K562 (cell line): ENCODE results near the gene PRR35. TPM values are rescaled to one million over a fixed set of nuclear protein-coding genes. Genes with fewer than 3 reads are reported as not detected.

Experiments used
- CBFA2T2 ChIP-seq: fragments of 450-650 bp; conservative IDR thresholded peaks from 2 replicates; pipeline ENCODE4 v1.6.1; 2017; ENCODE audit warnings: mild to moderate bottlenecking
- CBX1 ChIP-seq: sonication (generic); IDR thresholded peaks from 2 replicates; pipeline ENCODE4 v1.6.1; 2016; ENCODE audit warnings: antibody characterized with exemption, low read depth, mild to moderate bottlenecking
- DDX20 ChIP-seq: fragments of 450-650 bp; IDR thresholded peaks from 2 replicates; pipeline ENCODE4 v1.6.1; 2016; ENCODE audit warnings: missing genetic modification characterization, low read depth, mild to moderate bottlenecking, missing compliant biosample characterization, moderate library complexity
- MAZ ChIP-seq, 2 experiments: fragments of 450-650 bp in 1 of 2; sonication (generic) in 1 of 2; formaldehyde crosslinking; IDR thresholded peaks in 1 of 2; conservative IDR thresholded peaks in 1 of 2; 2 replicates each; pipeline versions ENCODE4 v1.4.0 to v1.5.0; 2020; ENCODE audit warnings: mild to moderate bottlenecking in 1 of 2, missing genetic modification reagents in 1 of 2
- ZBTB17 ChIP-seq: fragments of 450-650 bp; formaldehyde crosslinking; IDR thresholded peaks from 2 replicates; pipeline ENCODE4 v1.4.0; 2020; ENCODE audit warnings: mild to moderate bottlenecking
- ZNF134 ChIP-seq: fragments of 250-450 bp; sonication (Bioruptor Pico); conservative IDR thresholded peaks from 2 replicates; pipeline ENCODE4 v1.4.0; 2020
- ZNF699 ChIP-seq: fragments of 250-450 bp; sonication (Bioruptor Pico); IDR thresholded peaks from 2 replicates; pipeline ENCODE4 v1.8.0; 2021; ENCODE audit warnings: mild to moderate bottlenecking, moderate library complexity; ENCODE audit not compliant: insufficient replicate concordance
- polyA plus RNA-seq, 8 experiments: library from polyadenylated mRNA; depleted of rRNA in 4 of 8; stranded (reverse) in 5 of 8; unstranded in 3 of 8; fragments of >200 nt; fragmentation: Nextera tagmentation in 2 of 8; fragmentation: Illumina TruSeq in 1 of 8; extraction: Ambion mirVana in 2 of 8; extraction: Trizol in 1 of 8; gene quantifications; 2 replicates each; pipeline versions ENCODE4 v1.2.1 to v1.2.3, GENCODE V29; 2011 to 2014; ENCODE audit warnings: inconsistent platforms in 1 of 8, missing spikeins in 1 of 8
- total RNA-seq, 7 experiments: library from RNA; depleted of rRNA in 6 of 7; stranded (reverse); fragments of >200 nt in 6 of 7; fragmentation: Illumina TruSeq in 2 of 7; extraction: Trizol in 2 of 7; gene quantifications; 2 replicates each; pipeline versions ENCODE4 v1.2.1 to v1.2.3, GENCODE V29; 2011 to 2021; ENCODE audit warnings: low replicate concordance in 1 of 7
- TF ChIP-seq, protein P1 (sequence below), 2 experiments: fragments of 200-800 bp in 1 of 2; sonication (Bioruptor generic) in 1 of 2; sonication (generic) in 1 of 2; formaldehyde crosslinking in 1 of 2; IDR thresholded peaks in 1 of 2; conservative IDR thresholded peaks in 1 of 2; 2 replicates each; pipeline versions ENCODE4 v1.5.0 to v1.6.1; 2016 to 2020; ENCODE audit warnings: missing compliant biosample characterization in 1 of 2, missing genetic modification characterization in 1 of 2, missing genetic modification reagents in 1 of 2
- TF ChIP-seq, protein P2 (sequence below), 2 experiments: IDR thresholded peaks; 2 replicates each; pipeline ENCODE4 v1.6.1; 2012; ENCODE audit warnings: improper control_type of control experiment in 2 of 2, low read depth in 2 of 2, low read length in 2 of 2, borderline replicate concordance in 1 of 2
- TF ChIP-seq, protein P3 (sequence below): sonication (generic); IDR thresholded peaks from 2 replicates; pipeline ENCODE4 v1.6.1; 2016
- TF ChIP-seq, protein P4 (sequence below): IDR thresholded peaks from 2 replicates; pipeline ENCODE4 v1.6.1; 2011; ENCODE audit not compliant: insufficient read length; ENCODE audit errors: extremely low read depth
- TF ChIP-seq, protein P5 (sequence below), 2 experiments: fragments of 450-650 bp in 1 of 2; IDR thresholded peaks; 2 replicates each; pipeline ENCODE4 v1.6.1; 2011 to 2017; ENCODE audit warnings: low read depth in 2 of 2, antibody characterized with exemption in 1 of 2, borderline replicate concordance in 1 of 2, low read length in 1 of 2, mild to moderate bottlenecking in 1 of 2, mixed read lengths in 1 of 2; ENCODE audit not compliant: control insufficient read depth in 1 of 2
- TF ChIP-seq, protein P6 (sequence below): fragments of 200-400 bp; formaldehyde crosslinking; IDR thresholded peaks from 2 replicates; pipeline ENCODE4 v1.6.1; 2017; ENCODE audit warnings: mild to moderate bottlenecking, low read depth, low read length, moderate library complexity

PRR35 gene
- total and polyA plus RNA-seq, 9 of the 15 experiments (the other 6 are each of a cell fraction or from before 2014, with no cell fraction given): 0.17 to 0.45 (median 0.21) TPM; not detected in 5

DNA sequence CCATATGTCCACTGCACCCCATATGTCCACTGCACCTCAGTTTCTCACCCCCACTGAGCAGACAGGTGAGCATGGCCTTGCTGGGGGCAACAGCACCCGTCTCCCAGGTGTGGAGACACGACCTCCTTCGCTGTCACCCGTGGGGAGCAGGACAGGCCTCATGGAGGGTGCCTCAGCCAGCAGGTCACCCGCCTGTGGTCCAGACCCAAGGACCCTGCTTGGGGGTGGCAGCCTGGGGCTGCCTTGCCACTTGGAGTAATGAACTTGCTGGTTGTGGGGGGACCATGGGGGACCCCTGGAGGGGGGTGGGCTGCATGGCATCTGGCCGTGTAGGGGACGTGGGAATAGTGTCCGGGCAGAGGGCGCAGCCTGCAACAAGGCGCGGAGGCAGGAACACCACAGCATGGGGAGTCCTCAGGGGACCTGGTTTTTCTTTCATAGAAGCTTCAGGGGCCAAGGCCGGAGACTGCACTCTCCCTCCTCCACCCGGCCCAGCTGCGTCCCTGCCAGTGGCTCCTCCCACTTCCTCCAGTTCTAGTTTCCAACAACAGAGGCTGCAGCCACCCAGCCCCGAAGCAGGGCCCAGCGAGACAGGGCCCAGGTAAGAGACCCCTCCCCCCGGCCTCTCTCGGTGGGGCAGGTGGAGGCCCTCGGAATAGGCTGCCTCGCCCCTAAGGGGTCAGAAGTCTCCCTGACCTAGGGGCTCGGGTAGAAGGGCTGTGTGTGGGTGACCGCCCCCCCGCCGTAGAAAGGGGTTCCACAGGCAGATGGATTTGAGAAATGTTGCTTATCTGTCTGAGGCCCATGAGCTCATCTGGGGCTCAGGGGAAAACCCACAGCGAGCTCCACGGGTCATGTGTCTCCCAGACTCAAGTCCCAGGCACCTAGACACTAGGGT, 6.5 kb downstream of the PRR35 start, which contains the start of gene NHLRC4 (continued):
- TF ChIP-seq, protein P1, sequence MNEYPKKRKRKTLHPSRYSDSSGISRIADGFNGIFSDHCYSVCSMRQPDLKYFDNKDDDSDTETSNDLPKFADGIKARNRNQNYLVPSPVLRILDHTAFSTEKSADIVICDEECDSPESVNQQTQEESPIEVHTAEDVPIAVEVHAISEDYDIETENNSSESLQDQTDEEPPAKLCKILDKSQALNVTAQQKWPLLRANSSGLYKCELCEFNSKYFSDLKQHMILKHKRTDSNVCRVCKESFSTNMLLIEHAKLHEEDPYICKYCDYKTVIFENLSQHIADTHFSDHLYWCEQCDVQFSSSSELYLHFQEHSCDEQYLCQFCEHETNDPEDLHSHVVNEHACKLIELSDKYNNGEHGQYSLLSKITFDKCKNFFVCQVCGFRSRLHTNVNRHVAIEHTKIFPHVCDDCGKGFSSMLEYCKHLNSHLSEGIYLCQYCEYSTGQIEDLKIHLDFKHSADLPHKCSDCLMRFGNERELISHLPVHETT (CRISPR knock-in tag; conservative IDR thresholded peaks at IDR 0.05 in 1 of 2, IDR thresholded peaks at IDR 0.05 in 1 of 2): peak in 1 of 2 experiments; percentile 84; a peak in 2 of 4 replicates
- TF ChIP-seq, protein P2, sequence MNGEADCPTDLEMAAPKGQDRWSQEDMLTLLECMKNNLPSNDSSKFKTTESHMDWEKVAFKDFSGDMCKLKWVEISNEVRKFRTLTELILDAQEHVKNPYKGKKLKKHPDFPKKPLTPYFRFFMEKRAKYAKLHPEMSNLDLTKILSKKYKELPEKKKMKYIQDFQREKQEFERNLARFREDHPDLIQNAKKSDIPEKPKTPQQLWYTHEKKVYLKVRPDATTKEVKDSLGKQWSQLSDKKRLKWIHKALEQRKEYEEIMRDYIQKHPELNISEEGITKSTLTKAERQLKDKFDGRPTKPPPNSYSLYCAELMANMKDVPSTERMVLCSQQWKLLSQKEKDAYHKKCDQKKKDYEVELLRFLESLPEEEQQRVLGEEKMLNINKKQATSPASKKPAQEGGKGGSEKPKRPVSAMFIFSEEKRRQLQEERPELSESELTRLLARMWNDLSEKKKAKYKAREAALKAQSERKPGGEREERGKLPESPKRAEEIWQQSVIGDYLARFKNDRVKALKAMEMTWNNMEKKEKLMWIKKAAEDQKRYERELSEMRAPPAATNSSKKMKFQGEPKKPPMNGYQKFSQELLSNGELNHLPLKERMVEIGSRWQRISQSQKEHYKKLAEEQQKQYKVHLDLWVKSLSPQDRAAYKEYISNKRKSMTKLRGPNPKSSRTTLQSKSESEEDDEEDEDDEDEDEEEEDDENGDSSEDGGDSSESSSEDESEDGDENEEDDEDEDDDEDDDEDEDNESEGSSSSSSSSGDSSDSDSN (IDR thresholded peaks at IDR 0.05; ENCODE audit: borderline replicate concordance in 1 of 2, low read depth in 2 of 2, low read length in 2 of 2): peak; percentile 24 to 37; a peak in 1 of 4 replicates
- TF ChIP-seq ZNF134 (CRISPR knock-in tag) (no peak), ZBTB17 (CRISPR knock-in tag) (peak; percentile 22; the same call in 1 of the 2 replicates), DDX20 (tag) (no peak), MAZ (CRISPR knock-in tag; conservative IDR thresholded peaks at IDR 0.05 in 1 of 2, IDR thresholded peaks at IDR 0.05 in 1 of 2) (peak; percentile 71 to 84), CBFA2T2 (peak; percentile 32), ZNF699 (CRISPR knock-in tag) (no peak), CBX1 (no peak)
- TF ChIP-seq, protein P3, sequence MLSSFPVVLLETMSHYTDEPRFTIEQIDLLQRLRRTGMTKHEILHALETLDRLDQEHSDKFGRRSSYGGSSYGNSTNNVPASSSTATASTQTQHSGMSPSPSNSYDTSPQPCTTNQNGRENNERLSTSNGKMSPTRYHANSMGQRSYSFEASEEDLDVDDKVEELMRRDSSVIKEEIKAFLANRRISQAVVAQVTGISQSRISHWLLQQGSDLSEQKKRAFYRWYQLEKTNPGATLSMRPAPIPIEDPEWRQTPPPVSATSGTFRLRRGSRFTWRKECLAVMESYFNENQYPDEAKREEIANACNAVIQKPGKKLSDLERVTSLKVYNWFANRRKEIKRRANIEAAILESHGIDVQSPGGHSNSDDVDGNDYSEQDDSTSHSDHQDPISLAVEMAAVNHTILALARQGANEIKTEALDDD: no peak
- TF ChIP-seq, protein P4, sequence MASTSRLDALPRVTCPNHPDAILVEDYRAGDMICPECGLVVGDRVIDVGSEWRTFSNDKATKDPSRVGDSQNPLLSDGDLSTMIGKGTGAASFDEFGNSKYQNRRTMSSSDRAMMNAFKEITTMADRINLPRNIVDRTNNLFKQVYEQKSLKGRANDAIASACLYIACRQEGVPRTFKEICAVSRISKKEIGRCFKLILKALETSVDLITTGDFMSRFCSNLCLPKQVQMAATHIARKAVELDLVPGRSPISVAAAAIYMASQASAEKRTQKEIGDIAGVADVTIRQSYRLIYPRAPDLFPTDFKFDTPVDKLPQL: no peak
- TF ChIP-seq, protein P5, sequence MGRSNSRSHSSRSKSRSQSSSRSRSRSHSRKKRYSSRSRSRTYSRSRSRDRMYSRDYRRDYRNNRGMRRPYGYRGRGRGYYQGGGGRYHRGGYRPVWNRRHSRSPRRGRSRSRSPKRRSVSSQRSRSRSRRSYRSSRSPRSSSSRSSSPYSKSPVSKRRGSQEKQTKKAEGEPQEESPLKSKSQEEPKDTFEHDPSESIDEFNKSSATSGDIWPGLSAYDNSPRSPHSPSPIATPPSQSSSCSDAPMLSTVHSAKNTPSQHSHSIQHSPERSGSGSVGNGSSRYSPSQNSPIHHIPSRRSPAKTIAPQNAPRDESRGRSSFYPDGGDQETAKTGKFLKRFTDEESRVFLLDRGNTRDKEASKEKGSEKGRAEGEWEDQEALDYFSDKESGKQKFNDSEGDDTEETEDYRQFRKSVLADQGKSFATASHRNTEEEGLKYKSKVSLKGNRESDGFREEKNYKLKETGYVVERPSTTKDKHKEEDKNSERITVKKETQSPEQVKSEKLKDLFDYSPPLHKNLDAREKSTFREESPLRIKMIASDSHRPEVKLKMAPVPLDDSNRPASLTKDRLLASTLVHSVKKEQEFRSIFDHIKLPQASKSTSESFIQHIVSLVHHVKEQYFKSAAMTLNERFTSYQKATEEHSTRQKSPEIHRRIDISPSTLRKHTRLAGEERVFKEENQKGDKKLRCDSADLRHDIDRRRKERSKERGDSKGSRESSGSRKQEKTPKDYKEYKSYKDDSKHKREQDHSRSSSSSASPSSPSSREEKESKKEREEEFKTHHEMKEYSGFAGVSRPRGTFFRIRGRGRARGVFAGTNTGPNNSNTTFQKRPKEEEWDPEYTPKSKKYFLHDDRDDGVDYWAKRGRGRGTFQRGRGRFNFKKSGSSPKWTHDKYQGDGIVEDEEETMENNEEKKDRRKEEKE (IDR thresholded peaks at IDR 0.05; ENCODE audit: borderline replicate concordance in 1 of 2, control insufficient read depth in 1 of 2, low read depth in 2 of 2, low read length in 1 of 2): no peak
- TF ChIP-seq, protein P6, sequence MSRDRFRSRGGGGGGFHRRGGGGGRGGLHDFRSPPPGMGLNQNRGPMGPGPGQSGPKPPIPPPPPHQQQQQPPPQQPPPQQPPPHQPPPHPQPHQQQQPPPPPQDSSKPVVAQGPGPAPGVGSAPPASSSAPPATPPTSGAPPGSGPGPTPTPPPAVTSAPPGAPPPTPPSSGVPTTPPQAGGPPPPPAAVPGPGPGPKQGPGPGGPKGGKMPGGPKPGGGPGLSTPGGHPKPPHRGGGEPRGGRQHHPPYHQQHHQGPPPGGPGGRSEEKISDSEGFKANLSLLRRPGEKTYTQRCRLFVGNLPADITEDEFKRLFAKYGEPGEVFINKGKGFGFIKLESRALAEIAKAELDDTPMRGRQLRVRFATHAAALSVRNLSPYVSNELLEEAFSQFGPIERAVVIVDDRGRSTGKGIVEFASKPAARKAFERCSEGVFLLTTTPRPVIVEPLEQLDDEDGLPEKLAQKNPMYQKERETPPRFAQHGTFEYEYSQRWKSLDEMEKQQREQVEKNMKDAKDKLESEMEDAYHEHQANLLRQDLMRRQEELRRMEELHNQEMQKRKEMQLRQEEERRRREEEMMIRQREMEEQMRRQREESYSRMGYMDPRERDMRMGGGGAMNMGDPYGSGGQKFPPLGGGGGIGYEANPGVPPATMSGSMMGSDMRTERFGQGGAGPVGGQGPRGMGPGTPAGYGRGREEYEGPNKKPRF: no peak
